GM12873 (cell line): ENCODE measurements around the gene IGLL1.

Experiments
- TF ChIP-seq, protein P1 (sequence below): IDR thresholded peaks from 2 replicates; pipeline ENCODE4 v1.5.1; 2012; ENCODE audit warnings: low read depth, mild to moderate bottlenecking, moderate library complexity, low read length, control low read depth; ENCODE audit not compliant: insufficient read depth; ENCODE audit errors: missing control alignments

The IGLL1 gene

DNA sequence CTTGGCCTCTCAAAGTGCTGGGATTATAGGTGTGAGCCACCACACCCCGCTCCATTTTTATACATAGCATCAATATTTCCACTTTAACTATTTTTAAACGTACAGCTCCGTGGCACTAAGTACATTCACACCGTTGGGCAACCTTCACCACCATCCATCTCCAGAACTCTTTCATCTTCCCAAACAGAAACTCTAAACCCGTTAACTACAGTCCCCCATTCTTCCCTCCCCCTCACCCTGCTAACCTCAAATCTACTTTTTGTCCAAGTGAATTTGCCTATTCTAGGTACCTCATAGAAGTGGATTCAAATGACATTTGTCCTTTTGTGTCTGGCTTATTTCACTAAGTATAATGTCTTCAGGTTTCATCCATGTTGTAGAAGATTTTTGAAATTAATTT lies 3.4 kb downstream of the IGLL1 start:
- TF ChIP-seq, protein P1, sequence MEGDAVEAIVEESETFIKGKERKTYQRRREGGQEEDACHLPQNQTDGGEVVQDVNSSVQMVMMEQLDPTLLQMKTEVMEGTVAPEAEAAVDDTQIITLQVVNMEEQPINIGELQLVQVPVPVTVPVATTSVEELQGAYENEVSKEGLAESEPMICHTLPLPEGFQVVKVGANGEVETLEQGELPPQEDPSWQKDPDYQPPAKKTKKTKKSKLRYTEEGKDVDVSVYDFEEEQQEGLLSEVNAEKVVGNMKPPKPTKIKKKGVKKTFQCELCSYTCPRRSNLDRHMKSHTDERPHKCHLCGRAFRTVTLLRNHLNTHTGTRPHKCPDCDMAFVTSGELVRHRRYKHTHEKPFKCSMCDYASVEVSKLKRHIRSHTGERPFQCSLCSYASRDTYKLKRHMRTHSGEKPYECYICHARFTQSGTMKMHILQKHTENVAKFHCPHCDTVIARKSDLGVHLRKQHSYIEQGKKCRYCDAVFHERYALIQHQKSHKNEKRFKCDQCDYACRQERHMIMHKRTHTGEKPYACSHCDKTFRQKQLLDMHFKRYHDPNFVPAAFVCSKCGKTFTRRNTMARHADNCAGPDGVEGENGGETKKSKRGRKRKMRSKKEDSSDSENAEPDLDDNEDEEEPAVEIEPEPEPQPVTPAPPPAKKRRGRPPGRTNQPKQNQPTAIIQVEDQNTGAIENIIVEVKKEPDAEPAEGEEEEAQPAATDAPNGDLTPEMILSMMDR: no peak

DNA sequence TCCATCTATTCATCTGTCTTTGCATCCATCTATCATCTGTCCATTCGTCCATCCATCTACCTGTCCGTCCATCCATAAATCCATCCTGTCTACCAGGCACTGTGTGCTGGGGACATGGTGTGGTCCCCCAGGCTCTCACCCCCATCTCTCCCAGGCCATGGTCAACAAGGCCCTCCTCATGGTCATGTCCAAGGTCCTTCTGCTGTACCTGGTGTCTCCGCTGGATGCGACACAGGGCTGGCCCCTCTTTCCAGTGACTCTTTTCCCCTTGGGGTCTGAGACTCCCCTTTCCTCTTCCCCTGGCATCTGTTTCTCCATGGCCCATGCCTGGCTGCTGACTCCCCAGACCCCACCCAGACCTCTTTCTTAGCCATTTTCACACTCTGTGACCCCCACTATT lies 4.5 kb downstream of the IGLL1 start:
- TF ChIP-seq, protein P1: no peak

DNA sequence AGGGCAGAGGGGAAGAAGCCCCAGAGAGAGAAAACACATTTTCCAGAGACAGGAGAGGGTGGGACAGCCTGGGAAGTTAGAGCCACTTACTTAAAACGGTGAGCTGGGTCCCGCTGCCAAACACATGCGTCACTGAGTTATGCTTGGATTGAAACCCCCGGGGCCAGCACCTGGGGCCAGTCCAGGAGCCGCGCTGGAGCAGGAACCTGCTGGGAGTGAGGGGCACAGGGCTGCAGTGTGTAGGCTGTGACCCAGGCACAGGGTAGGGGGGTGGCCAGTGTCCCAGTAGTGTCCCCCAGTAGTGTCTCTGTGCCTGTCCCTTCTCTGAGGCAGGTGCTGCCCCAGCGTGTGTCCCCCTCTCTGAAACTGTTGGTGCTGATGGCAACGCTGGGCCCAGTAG lies 5.2 kb downstream of the IGLL1 start:
- TF ChIP-seq, protein P1: no peak

DNA sequence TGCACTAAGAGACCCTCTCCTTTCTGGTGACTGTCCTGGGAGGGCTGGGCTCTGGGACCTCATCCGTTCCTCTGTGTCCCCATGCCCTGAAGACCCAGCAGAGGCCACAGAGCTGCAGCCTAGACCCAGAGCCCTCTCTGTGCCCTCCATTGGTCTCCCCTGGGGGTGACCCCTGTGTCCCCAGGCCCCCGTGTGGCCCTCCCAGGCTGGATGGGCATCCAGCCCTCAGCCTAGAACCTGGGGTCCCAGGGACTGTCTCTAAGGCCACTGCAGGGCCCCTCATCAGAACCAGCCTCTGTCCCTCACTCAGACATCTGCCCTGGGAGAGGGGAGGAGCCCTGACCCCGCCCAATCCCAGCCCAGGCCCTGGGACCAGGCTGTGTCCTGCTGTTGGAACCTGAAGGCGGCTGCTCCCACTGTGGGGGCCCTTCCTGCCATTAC lies 5.7 kb downstream of the IGLL1 start:
- TF ChIP-seq, protein P1: no peak

DNA sequence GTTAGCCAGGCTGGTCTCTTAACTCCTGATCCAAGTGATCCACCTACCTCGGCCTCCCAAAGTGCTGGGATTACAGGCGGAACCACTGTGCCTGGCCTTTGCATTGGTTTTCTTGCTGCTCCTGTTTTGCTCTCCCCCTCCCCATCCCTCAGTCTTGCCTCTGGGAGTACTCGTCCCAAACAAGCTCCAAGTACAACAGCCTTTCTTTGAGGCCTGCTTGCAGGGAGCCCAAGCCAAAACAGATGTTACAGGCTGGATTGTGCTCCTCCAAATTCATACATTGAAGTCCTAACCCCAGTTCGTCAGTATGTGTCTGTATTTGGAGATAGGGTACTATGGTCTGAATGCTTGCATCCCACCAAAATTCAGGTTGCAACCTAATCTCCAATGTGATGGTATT lies 8.6 kb downstream of the IGLL1 start:
- TF ChIP-seq, protein P1: no peak

DNA sequence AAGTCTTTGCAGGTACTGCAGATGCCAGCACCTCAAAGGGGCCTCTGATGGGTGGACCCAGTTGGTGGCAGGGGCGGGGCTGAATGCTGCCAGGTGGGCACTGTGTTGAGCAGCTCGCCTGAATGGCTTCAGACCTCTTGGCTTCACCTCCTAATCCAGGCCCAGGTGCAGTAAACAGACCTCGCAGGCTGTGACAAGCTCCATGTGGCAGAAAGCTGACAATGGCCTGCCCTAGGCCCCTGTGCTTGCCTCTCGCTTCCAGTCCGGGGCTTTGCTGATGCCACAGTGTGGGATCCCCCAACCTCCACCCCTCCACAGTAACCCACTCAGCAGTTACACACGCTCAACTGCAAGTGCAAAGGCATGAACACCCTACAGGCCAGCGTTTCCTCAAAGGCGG lies 9.4 kb downstream of the IGLL1 start:
- TF ChIP-seq, protein P1: no peak

DNA sequence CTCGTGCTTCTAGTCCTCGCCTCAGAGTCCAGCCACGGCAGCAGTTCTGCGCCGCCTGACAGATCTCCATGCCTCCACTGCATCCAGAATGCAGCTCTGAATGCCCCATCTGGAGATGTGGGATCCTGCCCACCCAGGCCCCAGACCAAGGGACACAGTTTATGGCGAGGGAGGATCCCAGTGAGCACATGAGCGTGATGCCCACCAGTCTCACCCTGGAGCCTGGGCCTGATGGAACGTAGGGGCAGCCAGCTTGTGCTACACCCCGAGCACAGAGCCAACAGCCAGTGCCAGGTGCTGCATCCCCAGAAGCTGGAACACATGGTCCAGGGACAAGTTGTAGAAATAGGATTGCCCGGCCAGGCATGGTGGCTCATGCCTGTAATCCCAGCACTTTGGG lies 10.4 kb downstream of the IGLL1 start:
- TF ChIP-seq, protein P1: no peak
